CD4-positive, alpha-beta T cell treated with Interleukin-12 subunit alpha and Interleukin-12 subunit beta, for 1 hour (primary cell): ENCODE data around the gene SLCO1B3.
"Not testable (repeated sequence)": the region's sequence is repeated elsewhere in the genome, so short reads cannot be mapped to it uniquely, and the experiment has no call there.

Experiments
- DNase-seq: peaks from one replicate; pipeline ENCODE4 v3.0.0-alpha.2; 2020

SLCO1B3 gene, protein sequence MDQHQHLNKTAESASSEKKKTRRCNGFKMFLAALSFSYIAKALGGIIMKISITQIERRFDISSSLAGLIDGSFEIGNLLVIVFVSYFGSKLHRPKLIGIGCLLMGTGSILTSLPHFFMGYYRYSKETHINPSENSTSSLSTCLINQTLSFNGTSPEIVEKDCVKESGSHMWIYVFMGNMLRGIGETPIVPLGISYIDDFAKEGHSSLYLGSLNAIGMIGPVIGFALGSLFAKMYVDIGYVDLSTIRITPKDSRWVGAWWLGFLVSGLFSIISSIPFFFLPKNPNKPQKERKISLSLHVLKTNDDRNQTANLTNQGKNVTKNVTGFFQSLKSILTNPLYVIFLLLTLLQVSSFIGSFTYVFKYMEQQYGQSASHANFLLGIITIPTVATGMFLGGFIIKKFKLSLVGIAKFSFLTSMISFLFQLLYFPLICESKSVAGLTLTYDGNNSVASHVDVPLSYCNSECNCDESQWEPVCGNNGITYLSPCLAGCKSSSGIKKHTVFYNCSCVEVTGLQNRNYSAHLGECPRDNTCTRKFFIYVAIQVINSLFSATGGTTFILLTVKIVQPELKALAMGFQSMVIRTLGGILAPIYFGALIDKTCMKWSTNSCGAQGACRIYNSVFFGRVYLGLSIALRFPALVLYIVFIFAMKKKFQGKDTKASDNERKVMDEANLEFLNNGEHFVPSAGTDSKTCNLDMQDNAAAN

DNA sequence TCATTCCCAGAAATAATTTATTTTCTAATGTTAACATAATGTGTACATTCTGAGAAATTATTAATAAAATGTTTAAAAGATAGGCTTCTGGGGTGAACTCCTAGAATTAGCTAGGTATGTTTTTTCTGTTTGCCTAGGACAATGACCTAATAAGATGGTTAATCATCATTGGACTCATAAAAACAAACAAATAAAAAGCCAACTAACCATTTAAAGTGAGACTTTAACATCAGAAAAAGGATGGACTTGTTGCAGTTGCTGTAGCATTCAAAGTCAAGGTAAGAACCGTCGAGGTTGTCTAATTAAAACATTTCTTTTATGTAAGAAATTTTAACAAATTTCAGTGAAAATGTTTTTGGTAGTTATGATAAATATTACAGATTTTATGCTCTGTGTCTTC lies at the start of gene SLCO1B3:
Gene SLCO1B3 (plus strand): TSS at position 219 of the 400 bp plus-strand sequence. CDS start 5,034 bp downstream, outside the sequence.
- DNase-seq: no peak

DNA sequence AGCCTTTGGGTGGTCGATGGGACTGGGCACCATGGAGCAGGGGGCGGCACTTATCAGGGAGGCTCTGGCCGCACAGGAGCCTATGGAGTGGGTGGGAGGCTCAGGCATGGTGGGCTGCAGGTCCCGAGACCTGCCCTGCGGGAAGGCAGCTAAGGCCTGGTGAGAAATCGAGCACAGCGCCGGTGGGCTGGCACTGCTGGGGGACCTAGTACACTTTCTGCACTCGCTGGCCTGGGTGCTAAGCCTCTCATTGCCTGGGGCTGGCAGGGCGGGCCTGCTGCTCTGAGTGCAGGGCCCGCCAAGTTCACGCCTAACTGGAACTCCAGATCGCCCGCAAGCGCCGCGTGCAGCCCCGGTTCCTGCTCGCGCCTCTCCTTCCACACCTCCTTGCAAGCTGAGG lies 33.1 kb upstream of the SLCO1B3 start:
- no peak for DNase-seq

DNA sequence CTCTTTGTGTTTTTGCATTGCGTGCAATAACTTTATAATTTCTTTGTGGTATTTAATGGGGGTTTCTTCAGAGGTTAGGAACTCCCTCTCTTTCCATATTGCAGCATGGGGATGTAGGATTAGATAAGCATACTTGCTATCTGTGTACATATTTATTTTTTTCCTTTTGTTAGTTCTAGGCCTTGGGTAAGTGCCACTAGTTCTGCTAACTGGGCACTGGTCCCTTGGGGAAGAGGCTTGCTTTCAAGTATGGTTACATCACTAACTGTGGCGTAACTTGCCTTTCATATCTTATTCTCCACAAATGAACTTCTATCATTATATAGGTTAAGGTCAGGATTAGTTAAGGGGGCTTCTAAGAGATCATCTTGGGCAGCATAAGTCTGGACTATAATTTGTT lies 31.5 kb upstream of the SLCO1B3 start:
- DNase-seq: no peak

DNA sequence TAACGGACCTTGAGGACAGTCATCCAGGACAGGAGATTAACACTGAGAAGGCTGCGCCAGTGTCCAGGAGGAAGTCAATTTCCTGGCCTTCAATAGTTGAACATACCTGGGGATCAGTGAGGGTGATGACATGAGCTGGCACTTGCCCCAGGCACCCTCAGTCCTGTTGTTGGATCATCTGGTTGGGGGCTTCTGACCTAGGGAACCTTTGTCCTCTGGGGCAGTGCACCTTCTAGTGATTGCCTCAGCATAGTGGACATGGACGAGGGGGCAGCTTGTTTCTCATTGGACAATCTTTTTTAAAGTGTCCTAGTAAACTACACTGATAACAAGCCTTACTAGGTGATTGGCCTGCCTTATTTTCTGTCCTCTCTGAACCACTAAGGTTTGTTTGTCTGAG lies 30.5 kb upstream of the SLCO1B3 start:
- DNase-seq: not testable (repeated sequence)

DNA sequence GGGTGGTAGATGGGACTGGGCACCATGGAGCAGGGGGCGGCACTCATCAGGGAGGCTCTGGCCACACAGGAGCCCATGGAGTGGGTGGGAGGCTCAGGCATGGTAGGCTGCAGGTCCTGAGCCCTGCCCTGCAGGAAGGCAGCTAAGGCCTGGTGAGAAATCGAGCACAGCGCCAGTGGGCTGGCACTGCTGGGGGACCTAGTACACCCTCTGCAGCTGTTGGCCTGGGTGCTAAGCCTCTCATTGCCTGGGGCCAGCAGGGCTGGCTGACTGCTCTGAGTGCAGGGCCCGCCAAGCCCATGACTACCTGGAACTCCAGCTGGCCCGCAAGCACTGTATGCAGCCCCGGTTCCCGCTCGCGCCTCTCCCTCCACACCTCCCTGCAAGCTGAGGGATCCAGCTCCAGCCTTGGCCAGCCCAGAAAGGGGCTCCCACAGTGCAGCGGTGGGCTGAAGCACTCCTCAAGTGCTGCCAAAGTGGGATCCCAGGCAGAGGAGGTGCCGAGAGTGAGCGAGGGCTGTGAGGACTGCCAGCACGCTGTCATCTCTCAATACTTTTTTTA lies 26.6 kb upstream of the SLCO1B3 start:
- not testable (repeated sequence) for DNase-seq

DNA sequence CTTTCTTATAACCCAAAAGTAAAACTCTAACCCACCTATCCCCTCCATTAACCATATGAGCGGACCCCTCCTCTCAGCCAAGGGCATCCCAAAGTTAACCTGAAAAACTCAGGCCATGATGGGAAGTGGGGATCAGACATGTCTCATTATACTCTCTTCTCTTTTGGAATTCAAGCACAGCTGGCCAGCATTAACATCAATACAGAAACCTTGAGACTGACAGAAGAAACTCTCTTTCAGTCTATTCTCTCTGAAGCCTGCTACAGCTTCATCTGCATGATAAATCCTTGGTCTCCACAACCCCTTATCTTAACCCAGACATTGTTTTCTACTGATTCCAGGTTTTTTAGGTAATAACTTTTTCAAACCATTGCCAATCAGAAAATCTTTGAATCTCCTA lies 17.5 kb upstream of the SLCO1B3 start:
- no peak for DNase-seq

DNA sequence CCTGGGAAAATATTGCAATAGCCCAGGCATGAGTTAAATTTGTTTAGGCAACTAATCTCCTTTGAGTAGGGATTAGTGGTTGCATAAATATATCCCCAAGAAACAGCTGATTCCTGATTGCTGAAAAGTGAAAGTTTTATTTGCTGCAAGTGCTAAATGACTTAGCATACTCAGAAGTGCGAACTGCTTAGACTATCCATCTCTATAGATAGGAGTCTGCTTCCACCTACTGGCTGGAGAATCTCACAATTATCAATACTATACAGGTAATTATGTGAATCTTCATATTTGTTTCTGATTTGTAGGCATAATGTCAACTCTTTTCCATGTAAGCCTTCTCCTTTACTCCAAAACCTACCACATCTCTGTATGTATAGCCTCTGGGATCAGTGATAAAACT lies 12.0 kb upstream of the SLCO1B3 start:
- no peak for DNase-seq

DNA sequence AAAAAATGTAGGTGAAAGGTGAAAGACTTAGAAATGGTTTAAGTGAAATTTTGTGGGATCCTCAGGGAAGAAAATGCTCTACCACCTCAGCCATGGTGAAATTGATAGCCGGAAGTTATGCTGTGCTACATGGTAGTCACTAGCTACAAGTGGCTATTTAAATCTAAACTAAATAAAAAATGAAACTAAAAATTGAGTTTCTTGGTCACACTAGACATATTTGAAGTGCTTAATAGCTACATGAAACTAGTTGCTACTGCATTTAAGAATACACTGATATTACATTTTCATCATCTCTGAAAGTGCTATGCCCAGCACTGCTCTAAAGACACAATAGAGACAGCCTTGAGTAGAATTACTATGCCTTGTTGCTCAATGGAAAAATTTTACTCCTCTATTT lies 10.3 kb upstream of the SLCO1B3 start:
- DNase-seq: no peak

DNA sequence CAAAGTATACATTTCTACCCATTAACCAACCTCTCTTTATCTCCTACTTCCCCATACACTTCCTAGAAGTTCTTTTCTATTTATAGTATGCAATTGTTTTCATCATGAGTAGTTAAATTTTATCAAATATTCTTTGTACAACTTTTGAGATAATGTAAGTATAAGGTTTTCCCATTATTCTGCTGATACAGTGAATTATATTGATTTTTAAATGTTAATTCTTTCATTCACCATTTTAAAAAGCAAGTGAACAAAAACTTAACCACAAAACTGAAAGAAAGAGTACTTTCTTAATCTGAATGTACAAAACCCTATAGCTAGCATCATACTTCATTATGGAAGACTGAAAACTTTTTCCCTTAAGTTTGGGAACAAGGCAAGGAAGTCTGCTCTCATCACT lies 9.5 kb upstream of the SLCO1B3 start:
- DNase-seq: no peak

DNA sequence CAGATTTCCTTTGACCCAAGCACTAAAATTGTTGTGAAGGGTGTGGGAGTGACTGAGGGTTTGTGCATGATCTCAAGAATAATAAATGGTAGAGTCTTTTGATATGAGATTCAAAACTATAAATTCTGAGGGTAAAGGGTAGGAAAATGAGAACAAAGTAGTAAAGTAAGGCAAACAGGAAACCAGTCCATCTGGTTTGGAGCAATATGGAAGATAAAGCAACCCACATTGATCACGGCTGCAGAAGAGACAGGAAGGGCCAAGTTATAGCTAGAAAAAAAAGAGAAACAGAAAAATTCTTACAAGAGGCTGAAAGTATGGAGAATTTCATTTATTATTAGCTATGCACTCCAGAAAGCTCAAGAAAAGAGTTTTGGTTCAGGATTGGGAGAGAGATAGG lies 4.6 kb upstream of the SLCO1B3 start:
- no peak for DNase-seq

DNA sequence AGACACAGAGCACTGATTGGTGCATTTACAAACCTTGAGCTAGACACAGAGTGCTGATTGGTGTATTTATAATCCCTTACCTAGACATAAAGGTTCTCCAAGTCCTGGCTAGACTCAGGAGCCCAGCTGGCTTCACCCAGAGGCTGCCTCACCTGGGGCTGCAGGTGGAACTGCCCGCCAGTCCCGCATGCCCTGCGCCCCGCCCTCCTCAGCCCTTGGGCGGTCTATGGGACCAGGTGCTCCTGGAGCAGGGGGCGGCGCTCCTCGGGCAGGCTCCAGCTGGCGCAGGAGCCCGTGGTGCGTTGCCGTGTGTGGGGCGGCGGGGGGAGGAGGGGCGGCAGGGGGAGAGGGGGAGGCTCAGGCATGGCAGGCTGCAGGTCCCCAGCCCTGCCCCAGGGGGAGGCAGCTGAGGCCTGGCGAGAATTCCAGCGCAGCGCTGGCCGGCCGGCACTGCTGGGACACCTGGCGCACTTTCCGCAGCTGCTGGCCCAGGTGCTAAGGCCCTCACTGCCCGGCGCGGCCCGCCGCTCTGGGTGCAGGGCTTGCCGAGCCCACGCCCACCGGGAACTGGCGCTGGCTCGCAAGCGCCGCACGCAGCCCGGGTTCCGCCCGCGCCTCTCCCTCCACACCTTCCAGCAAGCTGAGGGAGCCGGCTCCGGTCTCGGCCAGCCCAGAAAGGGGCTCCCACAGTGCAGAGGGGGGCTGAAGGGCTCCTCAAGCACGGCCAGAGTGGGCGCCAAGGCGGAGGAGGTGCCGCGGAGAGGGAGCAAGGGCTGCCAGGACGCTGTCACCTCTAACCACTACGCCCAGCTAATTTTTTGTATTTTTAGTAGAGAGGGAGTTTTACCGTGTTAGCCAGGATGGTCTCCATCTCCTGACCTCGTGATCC lies 3.1 kb upstream of the SLCO1B3 start:
- no peak for DNase-seq

DNA sequence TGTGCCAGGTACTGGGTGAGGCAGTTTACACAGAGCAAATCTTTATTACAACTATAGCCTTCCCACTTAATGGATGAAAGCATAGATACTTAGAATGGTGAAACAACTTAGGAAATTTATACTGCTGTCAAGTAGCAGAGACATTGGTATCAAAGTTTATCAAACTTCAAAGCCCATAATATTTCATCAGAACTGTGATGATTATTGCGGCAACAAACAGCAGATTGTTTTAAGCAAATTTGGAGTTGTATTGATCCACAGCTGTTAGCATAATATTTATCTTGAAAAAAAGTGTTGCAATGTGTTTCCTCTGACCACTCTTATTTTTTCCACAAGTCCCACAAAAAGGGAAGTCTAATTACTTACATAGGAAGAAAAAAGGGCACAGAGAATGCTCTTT lies 2.0 kb upstream of the SLCO1B3 start:
- no peak for DNase-seq

DNA sequence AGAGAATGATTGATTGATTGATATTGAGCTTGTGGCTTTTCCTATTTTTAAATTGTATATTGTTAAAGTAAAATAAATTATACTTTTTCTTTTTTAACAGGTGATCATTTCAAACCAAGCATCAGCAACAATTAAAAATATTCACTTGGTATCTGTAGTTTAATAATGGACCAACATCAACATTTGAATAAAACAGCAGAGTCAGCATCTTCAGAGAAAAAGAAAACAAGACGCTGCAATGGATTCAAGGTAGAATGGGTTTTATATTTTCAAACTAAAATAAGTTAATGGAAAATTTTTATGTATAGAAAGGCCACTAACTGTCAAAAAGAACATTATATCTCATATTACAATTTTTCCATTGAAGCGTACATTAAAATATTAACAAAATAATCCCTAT lies 5.1 kb downstream of the SLCO1B3 start:
- no peak for DNase-seq

DNA sequence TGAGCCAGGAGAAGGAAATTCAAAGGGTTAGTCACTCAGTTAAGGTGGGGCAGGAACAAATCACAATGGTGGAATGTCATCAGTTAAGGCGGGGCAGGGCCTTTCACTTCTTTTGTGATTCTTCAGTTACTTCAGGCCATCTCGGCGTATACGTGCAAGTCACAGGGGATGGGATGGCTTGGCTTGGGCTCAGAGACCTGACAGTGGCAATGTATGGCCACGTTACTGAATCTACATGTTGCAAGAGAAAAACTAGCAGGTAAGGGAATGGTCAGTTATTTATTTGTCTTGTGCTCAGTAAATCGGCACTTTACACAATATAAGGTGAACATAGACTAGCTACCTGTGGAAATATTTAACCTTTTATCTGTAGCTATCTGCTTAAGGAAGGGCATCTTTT lies 11.9 kb downstream of the SLCO1B3 start:
- no peak for DNase-seq

DNA sequence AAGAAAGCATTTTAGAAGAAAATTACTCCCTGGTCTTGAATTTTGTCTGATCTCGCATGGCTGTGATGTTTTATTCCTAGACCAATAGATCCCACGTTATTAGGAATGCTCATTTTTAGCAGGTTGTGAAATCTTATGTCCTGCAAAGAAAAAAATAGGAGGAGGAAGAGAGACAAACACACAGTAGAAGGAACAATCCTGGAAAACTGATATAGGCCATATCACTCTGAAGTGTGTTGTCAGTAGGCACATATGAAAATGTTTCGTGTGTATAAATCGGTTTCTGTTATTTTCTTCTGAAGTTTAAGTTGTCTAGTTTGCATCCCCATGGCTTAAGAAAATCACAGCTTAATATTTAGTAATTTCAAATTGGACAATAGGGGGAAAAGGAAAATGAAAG lies 12.4 kb downstream of the SLCO1B3 start:
- no peak for DNase-seq

DNA sequence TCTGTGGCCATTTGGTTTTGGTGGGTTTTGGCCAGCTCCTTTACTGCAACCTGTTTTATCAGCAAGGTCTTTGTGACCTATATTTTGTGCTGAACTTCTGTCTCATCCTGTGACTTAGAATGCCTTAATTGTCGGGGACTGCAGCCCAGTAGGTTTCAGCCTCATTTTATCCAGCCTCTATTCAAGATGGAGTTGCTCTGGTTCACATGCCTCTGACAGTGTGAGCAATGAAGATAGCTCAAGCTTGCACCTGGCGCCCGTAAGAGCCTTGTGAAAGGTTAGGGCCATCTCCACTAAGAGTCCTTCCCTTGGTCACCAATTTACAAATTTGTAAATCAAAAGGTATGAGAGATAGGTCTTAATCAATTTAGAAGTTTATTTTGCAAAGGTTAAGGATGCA lies 19.4 kb downstream of the SLCO1B3 start:
- no peak for DNase-seq

DNA sequence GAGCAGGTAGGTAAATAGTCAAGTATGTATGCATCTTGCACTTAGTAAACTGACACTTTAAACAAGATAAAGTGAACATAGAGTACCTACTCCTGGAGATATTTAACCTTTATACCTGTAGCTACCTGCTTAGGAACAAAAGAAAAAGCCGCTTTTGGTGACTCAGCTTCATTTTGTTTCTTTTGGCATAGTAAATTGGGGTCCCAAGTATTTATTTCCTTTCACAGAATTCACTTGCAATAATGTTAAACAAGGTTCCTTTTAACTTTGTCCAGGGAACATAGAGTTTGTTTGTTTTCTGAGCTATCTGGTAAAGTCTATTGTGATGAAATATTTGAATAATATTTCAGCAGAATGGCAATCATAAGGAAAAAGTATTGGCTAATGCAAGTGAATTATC lies 20.0 kb downstream of the SLCO1B3 start:
- no peak for DNase-seq

DNA sequence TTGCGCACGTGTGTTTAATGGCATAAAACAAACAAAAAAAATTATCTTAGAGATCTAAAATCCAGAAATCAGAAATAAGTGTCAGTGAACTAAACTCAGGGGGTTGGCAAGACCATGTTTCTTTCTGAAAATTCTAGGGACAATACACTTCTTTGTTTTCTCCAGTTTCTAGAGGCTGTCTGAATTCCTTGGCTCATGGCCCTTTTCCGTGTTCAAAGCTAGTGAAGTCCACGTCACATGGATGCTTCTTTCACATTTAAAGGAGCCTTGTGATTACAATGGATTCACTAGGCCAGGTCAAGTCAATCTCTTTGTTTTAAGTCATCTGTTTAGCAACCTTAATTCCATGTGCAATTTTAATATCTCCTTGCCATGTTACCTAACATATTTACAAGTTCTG lies 22.4 kb downstream of the SLCO1B3 start:
- DNase-seq: no peak

DNA sequence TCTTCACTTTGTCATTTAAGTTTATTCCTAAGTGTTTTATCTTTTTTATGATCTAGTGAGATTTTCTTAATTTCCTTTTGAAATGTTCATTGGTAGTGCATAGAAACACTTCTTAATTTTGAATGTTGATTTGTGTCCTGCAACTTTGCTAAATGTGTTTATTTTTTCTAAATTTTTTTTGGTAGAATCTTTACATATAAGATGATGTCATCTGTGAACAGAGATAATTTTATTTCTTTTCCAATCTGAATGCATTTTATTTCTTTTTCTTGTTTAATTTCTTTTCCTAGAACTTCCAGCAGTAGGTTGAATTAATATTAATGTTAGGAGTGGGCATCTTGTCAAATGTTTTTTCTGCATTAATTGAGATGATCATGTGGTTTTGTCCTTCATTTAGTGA lies 42.1 kb downstream of the SLCO1B3 start:
- no peak for DNase-seq

DNA sequence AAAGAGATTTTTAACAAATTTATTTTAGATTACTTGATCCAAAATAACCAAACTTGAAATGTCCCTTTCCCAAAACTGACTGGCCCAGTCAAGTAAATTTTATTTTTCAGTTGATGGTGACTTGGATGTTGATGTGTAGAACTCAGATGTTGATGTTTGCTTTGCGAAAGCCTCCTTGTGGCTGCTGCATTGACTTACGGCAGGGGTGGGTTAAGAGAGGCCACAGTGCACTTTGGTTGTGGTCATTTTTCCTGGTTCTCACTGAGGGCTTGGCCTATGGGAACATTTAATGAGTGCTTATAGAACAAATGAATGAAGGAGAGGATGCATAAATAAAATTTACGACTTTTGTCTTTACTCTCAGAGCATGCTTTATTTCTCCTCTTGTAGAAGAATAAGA lies 52.6 kb downstream of the SLCO1B3 start:
- DNase-seq: no peak

DNA sequence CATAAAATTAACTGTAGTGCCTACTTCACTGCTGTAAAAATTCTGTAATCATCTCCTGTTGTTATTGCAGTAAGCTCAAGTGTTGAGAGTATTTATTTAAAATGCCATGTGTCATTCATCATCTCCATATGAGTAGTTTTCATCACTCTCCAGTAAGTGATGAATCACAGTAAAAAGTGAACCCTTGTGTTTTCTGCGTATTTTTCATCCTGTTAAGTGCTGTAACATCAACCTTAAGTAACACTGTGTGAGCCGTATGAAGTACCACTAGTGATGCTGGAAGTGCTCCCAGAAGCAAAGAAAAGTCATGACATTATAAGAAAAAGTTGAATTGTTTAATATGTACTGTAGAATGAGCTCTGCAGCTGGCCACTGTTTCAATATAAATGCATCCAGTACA lies 55.4 kb downstream of the SLCO1B3 start:
- DNase-seq: no peak

DNA sequence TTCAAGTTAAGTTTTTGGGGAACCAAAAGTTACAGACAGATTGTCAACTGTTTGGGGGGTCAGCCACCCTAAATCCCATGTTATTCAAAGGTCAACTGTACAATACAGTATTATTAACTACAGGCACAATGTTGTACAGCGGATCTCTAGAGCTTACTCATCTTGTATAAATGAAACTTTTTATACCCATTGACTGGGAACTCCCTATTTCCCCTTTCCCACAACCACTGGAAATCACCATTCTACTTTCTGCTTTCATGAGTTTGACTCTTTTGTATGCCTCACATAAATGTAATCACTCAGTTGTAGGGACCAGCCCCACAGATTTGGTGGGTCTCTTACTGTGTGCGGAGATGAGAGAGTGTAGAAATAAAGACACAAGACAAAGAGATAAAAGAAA lies 57.8 kb downstream of the SLCO1B3 start:
- DNase-seq: no peak

DNA sequence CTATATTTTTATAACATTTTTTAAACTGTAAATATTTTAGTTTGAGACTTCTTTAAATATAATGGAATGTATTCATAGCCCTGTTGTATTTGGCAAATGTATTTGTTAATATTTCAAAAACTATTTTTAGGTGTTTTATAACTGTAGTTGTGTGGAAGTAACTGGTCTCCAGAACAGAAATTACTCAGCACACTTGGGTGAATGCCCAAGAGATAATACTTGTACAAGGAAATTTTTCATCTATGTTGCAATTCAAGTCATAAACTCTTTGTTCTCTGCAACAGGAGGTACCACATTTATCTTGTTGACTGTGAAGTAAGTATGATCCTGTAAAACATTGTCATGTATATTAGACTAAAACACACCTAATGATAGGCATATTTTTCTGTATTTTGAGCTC lies 72.8 kb downstream of the SLCO1B3 start:
- no peak for DNase-seq
